Measurements from ENCODE around the gene GNG12. TPM values are rescaled to one million over a fixed set of nuclear protein-coding genes. Genes with fewer than 3 reads are reported as not detected.

The GNG12 gene
- total and polyA plus RNA-seq, 9 of the 15 experiments (the other 6 are each of a cell fraction or from before 2014, with no cell fraction given) = 2.6 to 6.0 (median 4.1) TPM

DNA sequence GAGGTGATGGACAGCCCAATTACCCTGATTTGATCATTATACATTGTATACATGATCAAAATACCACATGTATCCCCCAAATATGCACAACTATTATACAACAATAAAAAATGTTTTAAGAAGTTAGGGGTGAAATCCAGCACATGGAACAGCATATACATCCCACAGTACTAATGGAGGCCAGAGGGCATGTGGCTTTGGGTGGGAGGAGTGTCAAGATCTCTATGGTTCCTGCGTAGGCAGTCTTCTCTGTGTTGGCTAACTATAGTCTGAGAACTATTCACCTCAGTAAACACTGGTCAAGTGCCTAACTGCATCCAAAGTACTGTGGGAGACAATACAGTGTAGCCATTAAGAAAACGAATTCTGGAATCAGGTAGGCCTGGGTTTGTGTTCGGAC, 74.2 kb downstream of the GNG12 start:
- DNase-seq (ENCODE audit: extremely low read depth in 1 of 4, low spot score in 3 of 4) = no peak
- ChIA-PET POLR2A (interaction anchor here (1.1 to 3.1 kb wide), 4 partner anchors 70 to 90 kb away, joined by 3 to 52 read pairs (median 6); partner anchors contain the start of gene GADD45A), CTCF (ENCODE audit: low intra/inter-chr PET ratio) (interaction anchor here (0.9 to 3.9 kb wide), 5 partner anchors 197 to 227 kb away, joined by 4 to 37 read pairs (median 23); no protein-coding TSS in a partner anchor)
- WGBS (ENCODE audit: insufficient coverage, low coverage, missing lambda C conversion rate) = 59% methylated on average over 3 of the region's 3 CpGs
- BruUV-seq (replicated peaks) = no TSS peak
- Histone ChIP-seq H3K4me3 (no peak overlapping the region), H3K27ac (ENCODE audit: extremely low read depth, low read depth, low read length) (no peak overlapping the region; the same call in 2 of the 3 replicates), H3K9me1 (ENCODE audit: control insufficient read depth, insufficient read depth, low read length) (no peaks in the 10 kb centered on the region), H3K4me2 (ENCODE audit: insufficient read depth, low read length) (no peak overlapping the region), H3K79me2 (ENCODE audit: control insufficient read depth, insufficient read depth, low read length) (no peaks in the 10 kb centered on the region), H3K9me3 (replicated peaks; ENCODE audit: control insufficient read depth, insufficient read depth, low read depth, low read length) (no peaks in the 10 kb centered on the region), H2AFZ (ENCODE audit: low read depth, low read length) (peak overlapping the region; percentile 69; the same call in 1 of the 2 replicates), H3K36me3 (ENCODE audit: control insufficient read depth, insufficient read depth, low read length) (no peaks in the 10 kb centered on the region), H3K4me1 (replicated peaks in 1 of 2; ENCODE audit: control insufficient read depth in 2 of 2, insufficient read depth in 2 of 2, low read length in 2 of 2) (peaks cover 8 to 28% of the 10 kb centered on the region in 2 experiments), H3K27me3 (ENCODE audit: control insufficient read depth in 2 of 2, insufficient read depth in 2 of 2, low read length in 2 of 2) (no peaks in the 10 kb centered on the region), H3K9ac (ENCODE audit: insufficient read depth in 1 of 2, low read depth in 2 of 2, low read length in 2 of 2) (no peak overlapping the region), H4K20me1 (replicated peaks; ENCODE audit: control insufficient read depth, insufficient read depth, low read length) (no peaks in the 10 kb centered on the region)
- intact Hi-C loops (cut with micrococcal nuclease) = no loop called here
- in situ Hi-C loops (cut with MboI) = no loop called here
- peak; percentile 15 for FAIRE-seq
- peak; percentile 31 for ATAC-seq
- TF ChIP-seq STAT5A (IDR thresholded peaks at IDR 0.05; ENCODE audit: borderline replicate concordance, low read length) (no peak), POLR2AphosphoS5 (IDR thresholded peaks at IDR 0.05; ENCODE audit: control insufficient read depth, insufficient read depth, low read depth, low read length) (no peak), L3MBTL2 (IDR thresholded peaks at IDR 0.05) (no peak), BRCA1 (IDR thresholded peaks at IDR 0.05) (no peak), BRCA1 (CRISPR knock-in tag; IDR thresholded peaks at IDR 0.05) (no peak), CHD4 (IDR thresholded peaks at IDR 0.05; ENCODE audit: insufficient read depth, insufficient replicate concordance, low read depth, low read length, poor library complexity, severe bottlenecking) (no peak), TRIM24 (IDR thresholded peaks at IDR 0.05) (no peak), LARP7 (IDR thresholded peaks at IDR 0.05) (no peak), HDGF (IDR thresholded peaks at IDR 0.05) (no peak)
- TF ChIP-seq, protein P1, sequence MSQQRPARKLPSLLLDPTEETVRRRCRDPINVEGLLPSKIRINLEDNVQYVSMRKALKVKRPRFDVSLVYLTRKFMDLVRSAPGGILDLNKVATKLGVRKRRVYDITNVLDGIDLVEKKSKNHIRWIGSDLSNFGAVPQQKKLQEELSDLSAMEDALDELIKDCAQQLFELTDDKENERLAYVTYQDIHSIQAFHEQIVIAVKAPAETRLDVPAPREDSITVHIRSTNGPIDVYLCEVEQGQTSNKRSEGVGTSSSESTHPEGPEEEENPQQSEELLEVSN (IDR thresholded peaks at IDR 0.05; ENCODE audit: borderline replicate concordance in 1 of 2, extremely low read depth in 1 of 2, insufficient read depth in 1 of 2, insufficient read length in 1 of 2, low read depth in 1 of 2, low read length in 1 of 2, poor library complexity in 1 of 2, severe bottlenecking in 1 of 2) = peak in 1 of 2 experiments; percentile 29
- TF ChIP-seq, protein P2, sequence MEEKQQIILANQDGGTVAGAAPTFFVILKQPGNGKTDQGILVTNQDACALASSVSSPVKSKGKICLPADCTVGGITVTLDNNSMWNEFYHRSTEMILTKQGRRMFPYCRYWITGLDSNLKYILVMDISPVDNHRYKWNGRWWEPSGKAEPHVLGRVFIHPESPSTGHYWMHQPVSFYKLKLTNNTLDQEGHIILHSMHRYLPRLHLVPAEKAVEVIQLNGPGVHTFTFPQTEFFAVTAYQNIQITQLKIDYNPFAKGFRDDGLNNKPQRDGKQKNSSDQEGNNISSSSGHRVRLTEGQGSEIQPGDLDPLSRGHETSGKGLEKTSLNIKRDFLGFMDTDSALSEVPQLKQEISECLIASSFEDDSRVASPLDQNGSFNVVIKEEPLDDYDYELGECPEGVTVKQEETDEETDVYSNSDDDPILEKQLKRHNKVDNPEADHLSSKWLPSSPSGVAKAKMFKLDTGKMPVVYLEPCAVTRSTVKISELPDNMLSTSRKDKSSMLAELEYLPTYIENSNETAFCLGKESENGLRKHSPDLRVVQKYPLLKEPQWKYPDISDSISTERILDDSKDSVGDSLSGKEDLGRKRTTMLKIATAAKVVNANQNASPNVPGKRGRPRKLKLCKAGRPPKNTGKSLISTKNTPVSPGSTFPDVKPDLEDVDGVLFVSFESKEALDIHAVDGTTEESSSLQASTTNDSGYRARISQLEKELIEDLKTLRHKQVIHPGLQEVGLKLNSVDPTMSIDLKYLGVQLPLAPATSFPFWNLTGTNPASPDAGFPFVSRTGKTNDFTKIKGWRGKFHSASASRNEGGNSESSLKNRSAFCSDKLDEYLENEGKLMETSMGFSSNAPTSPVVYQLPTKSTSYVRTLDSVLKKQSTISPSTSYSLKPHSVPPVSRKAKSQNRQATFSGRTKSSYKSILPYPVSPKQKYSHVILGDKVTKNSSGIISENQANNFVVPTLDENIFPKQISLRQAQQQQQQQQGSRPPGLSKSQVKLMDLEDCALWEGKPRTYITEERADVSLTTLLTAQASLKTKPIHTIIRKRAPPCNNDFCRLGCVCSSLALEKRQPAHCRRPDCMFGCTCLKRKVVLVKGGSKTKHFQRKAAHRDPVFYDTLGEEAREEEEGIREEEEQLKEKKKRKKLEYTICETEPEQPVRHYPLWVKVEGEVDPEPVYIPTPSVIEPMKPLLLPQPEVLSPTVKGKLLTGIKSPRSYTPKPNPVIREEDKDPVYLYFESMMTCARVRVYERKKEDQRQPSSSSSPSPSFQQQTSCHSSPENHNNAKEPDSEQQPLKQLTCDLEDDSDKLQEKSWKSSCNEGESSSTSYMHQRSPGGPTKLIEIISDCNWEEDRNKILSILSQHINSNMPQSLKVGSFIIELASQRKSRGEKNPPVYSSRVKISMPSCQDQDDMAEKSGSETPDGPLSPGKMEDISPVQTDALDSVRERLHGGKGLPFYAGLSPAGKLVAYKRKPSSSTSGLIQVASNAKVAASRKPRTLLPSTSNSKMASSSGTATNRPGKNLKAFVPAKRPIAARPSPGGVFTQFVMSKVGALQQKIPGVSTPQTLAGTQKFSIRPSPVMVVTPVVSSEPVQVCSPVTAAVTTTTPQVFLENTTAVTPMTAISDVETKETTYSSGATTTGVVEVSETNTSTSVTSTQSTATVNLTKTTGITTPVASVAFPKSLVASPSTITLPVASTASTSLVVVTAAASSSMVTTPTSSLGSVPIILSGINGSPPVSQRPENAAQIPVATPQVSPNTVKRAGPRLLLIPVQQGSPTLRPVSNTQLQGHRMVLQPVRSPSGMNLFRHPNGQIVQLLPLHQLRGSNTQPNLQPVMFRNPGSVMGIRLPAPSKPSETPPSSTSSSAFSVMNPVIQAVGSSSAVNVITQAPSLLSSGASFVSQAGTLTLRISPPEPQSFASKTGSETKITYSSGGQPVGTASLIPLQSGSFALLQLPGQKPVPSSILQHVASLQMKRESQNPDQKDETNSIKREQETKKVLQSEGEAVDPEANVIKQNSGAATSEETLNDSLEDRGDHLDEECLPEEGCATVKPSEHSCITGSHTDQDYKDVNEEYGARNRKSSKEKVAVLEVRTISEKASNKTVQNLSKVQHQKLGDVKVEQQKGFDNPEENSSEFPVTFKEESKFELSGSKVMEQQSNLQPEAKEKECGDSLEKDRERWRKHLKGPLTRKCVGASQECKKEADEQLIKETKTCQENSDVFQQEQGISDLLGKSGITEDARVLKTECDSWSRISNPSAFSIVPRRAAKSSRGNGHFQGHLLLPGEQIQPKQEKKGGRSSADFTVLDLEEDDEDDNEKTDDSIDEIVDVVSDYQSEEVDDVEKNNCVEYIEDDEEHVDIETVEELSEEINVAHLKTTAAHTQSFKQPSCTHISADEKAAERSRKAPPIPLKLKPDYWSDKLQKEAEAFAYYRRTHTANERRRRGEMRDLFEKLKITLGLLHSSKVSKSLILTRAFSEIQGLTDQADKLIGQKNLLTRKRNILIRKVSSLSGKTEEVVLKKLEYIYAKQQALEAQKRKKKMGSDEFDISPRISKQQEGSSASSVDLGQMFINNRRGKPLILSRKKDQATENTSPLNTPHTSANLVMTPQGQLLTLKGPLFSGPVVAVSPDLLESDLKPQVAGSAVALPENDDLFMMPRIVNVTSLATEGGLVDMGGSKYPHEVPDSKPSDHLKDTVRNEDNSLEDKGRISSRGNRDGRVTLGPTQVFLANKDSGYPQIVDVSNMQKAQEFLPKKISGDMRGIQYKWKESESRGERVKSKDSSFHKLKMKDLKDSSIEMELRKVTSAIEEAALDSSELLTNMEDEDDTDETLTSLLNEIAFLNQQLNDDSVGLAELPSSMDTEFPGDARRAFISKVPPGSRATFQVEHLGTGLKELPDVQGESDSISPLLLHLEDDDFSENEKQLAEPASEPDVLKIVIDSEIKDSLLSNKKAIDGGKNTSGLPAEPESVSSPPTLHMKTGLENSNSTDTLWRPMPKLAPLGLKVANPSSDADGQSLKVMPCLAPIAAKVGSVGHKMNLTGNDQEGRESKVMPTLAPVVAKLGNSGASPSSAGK (IDR thresholded peaks at IDR 0.05) = 0 out of 2 replicates have a peak, but pooled peaks have one; percentile 23

Measured in K562 (cell line).